ENCODE data around the gene PFDN1.

- TF ChIP-seq POLR2A (IDR thresholded peaks at IDR 0.05) = no peak
- TF ChIP-seq CTCF (IDR thresholded peaks at IDR 0.05) = no peak
These were observed 100.8 kb downstream of the PFDN1 start for GRCh38 chr5:140202078-140202477.
